ENCODE measurements around the gene SRPX2. TPM values are rescaled to one million over a fixed set of nuclear protein-coding genes. Genes with fewer than 3 reads are reported as not detected.
A peak's percentile ranks its signal among the peaks of the same experiment; 100 is the strongest.

SRPX2 gene
- total RNA-seq, 1 experiment from 2014 or later: 77.8 TPM

DNA sequence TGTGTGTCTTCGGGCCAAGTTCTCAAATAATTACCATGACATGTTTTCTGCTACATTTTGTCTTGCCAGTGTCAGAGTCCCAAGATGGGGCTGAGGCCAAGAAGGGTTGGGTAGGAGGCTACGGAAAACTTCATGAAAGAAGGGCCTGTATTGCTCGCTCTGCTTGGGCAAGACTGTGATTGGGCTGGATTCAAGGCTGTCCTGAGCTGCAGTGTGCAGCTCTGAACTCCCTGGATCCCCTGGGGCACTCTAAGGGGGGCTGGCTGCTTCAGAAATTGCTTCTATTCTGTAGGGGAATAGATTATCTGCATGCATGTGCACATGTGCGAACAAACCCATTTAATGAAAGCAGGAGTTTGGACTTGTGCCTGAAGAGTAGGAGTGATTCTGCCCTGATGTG, 21.0 kb upstream of the SRPX2 start:
- no peak overlapping the region for H2AFZ ChIP-seq
- CTCF ChIA-PET: no interaction called here
- TF ChIP-seq EZH2 (IDR thresholded peaks at IDR 0.05; ENCODE audit: low read depth): no peak
- TF ChIP-seq, protein P1, sequence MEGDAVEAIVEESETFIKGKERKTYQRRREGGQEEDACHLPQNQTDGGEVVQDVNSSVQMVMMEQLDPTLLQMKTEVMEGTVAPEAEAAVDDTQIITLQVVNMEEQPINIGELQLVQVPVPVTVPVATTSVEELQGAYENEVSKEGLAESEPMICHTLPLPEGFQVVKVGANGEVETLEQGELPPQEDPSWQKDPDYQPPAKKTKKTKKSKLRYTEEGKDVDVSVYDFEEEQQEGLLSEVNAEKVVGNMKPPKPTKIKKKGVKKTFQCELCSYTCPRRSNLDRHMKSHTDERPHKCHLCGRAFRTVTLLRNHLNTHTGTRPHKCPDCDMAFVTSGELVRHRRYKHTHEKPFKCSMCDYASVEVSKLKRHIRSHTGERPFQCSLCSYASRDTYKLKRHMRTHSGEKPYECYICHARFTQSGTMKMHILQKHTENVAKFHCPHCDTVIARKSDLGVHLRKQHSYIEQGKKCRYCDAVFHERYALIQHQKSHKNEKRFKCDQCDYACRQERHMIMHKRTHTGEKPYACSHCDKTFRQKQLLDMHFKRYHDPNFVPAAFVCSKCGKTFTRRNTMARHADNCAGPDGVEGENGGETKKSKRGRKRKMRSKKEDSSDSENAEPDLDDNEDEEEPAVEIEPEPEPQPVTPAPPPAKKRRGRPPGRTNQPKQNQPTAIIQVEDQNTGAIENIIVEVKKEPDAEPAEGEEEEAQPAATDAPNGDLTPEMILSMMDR (conservative IDR thresholded peaks at IDR 0.05): no peak

DNA sequence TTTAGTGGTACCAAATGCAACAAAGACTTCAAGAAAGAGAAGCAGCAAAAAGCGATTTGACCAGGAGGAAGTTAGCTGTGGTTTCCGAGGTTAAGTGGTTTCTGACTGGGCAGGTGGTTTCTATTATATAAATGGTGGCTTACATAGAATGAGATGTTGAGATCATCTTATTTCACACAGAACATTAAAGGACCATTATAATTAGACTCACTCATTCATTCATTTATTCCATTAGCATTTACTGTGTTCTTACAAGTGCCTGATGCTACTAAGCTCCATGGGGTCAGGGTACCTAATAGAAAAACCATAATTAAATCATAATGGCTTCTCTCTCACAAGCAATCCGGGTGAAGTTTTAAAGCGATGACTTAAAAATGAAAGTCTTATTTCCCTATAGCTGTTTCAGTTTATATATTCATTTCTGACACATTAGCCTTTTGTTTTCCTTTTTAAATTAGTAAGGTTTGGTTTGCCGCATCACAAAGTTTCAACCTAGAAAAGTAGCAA, 18.0 kb upstream of the SRPX2 start:
- H3K36me3 ChIP-seq (ENCODE audit: low read depth): no peaks in the 10 kb centered on the region
- DNase-seq: no peak
- H3K27ac ChIP-seq: no peak overlapping the region
- H3K9me2 ChIP-seq (ENCODE audit: insufficient read depth): no peaks in the 10 kb centered on the region
- H3K79me2 ChIP-seq (ENCODE audit: low read depth): no peaks in the 10 kb centered on the region
- H3K9me3 ChIP-seq (ENCODE audit: insufficient read depth, low read depth): no peaks in the 10 kb centered on the region
- intact Hi-C loops (cut with micrococcal nuclease; ENCODE audit: unreplicated experiment): no loop called here
- no peak overlapping the region for H3K4me2 ChIP-seq
- H3K4me3 ChIP-seq: no peak overlapping the region
- TF ChIP-seq, protein P1 (conservative IDR thresholded peaks at IDR 0.05): no peak
- TF ChIP-seq EZH2 (IDR thresholded peaks at IDR 0.05; ENCODE audit: low read depth): no peak
- CTCF ChIA-PET: no interaction called here
- no peaks in the 10 kb centered on the region for H3K27me3 ChIP-seq (ENCODE audit: insufficient read depth, low read depth)
- no peaks in the 10 kb centered on the region for H3K4me1 ChIP-seq (replicated peaks; ENCODE audit: insufficient read depth)
- H2AFZ ChIP-seq: no peak overlapping the region
- POLR2A ChIA-PET (ENCODE audit: unreplicated experiment): no interaction called here
- H4K20me1 ChIP-seq (ENCODE audit: insufficient read depth): no peaks in the 10 kb centered on the region
- H3F3A ChIP-seq (ENCODE audit: insufficient read depth, low read depth): no peaks in the 10 kb centered on the region
- BruUV-seq (replicated peaks): no TSS peak

More for the DNA sequence above, 21.0 kb upstream of the SRPX2 start:
- Histone ChIP-seq H3K4me3 (no peak overlapping the region), H3K27me3 (ENCODE audit: insufficient read depth, low read depth) (no peaks in the 10 kb centered on the region), H3K4me1 (replicated peaks; ENCODE audit: insufficient read depth) (no peaks in the 10 kb centered on the region), H3K4me2 (no peak overlapping the region), H3K9me2 (ENCODE audit: insufficient read depth) (no peaks in the 10 kb centered on the region), H3K36me3 (ENCODE audit: low read depth) (no peaks in the 10 kb centered on the region), H3K79me2 (ENCODE audit: low read depth) (no peaks in the 10 kb centered on the region), H3K9me3 (ENCODE audit: insufficient read depth, low read depth) (no peaks in the 10 kb centered on the region), H3K27ac (no peak overlapping the region), H4K20me1 (ENCODE audit: insufficient read depth) (no peaks in the 10 kb centered on the region), H3F3A (ENCODE audit: insufficient read depth, low read depth) (no peaks in the 10 kb centered on the region)
- BruUV-seq (replicated peaks): no TSS peak
- no peak for DNase-seq
- intact Hi-C loops (cut with micrococcal nuclease; ENCODE audit: unreplicated experiment): no loop called here
- POLR2A ChIA-PET (ENCODE audit: unreplicated experiment): no interaction called here

DNA sequence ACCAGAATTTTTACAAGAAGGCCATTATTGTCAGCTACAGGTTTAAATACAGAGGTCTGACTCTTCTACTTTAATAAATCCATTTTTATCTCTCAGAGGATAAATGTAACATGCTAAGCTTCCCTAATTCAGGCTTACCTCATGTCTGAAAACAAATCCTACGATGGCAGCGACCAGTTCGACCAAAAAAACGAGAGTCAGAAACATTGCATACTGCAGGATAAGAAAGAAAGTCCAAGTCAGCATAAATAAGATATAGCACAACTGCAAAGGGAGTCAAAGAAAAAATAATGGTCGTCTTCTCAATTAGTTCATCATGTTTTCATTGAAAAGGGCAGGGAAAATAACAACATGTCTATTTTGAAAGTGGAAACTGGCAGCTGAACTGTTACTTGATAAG, 9.0 kb upstream of the SRPX2 start:
- Histone ChIP-seq H3K36me3 (ENCODE audit: low read depth) (no peaks in the 10 kb centered on the region), H3K27me3 (ENCODE audit: insufficient read depth, low read depth) (no peaks in the 10 kb centered on the region), H3F3A (ENCODE audit: insufficient read depth, low read depth) (no peaks in the 10 kb centered on the region), H3K27ac (no peak overlapping the region), H4K20me1 (ENCODE audit: insufficient read depth) (no peaks in the 10 kb centered on the region), H3K4me2 (peak overlapping the region; percentile 91), H3K9me3 (ENCODE audit: insufficient read depth, low read depth) (no peaks in the 10 kb centered on the region), H3K4me3 (peak overlapping the region; percentile 83; the same call in 1 of the 2 replicates), H3K9me2 (ENCODE audit: insufficient read depth) (no peaks in the 10 kb centered on the region), H3K79me2 (ENCODE audit: low read depth) (peaks cover 12% of the 10 kb centered on the region), H3K4me1 (replicated peaks; ENCODE audit: insufficient read depth) (peaks cover 18% of the 10 kb centered on the region), H2AFZ (no peak overlapping the region)
- TF ChIP-seq EZH2 (IDR thresholded peaks at IDR 0.05; ENCODE audit: low read depth): no peak
- TF ChIP-seq, protein P1 (conservative IDR thresholded peaks at IDR 0.05): no peak
- intact Hi-C loops (cut with micrococcal nuclease; ENCODE audit: unreplicated experiment): no loop called here
- no peak for DNase-seq
- ChIA-PET POLR2A (ENCODE audit: unreplicated experiment) (no interaction called here), CTCF (interaction anchor here (0.7 kb wide), 1 partner anchor 16 kb away, joined by 4 read pairs; no protein-coding TSS in a partner anchor)
- BruUV-seq (replicated peaks): no TSS peak

All from PC-9 (cell line).